Heart left ventricle (tissue), 13 donors: ENCODE measurements around the gene GCHFR.

Experiments
- POLR2A ChIP-seq, 2 donors: fragments of 450-650 bp; IDR thresholded peaks; one replicate each; pipeline ENCODE4 v1.6.1; 2017; ENCODE audit warnings: antibody characterized with exemption in 2 of 2, mild to moderate bottlenecking in 2 of 2, moderate library complexity in 2 of 2
- TF ChIP-seq, protein P1 (sequence below), 12 donors: fragments of 200-600 bp; sonication (generic) in 4 of 12; IDR thresholded peaks; one replicate each; pipeline versions ENCODE4 v1.5.0 to v1.8.0; 2018 to 2022; ENCODE audit warnings: antibody characterized with exemption in 12 of 12, mild to moderate bottlenecking in 5 of 12
- donor health status: ischemic (EF 13 %, LVEDD 7.1; RV severe dilation, severe dysfunction).
- donor health status: DM: no; HTN: yes; CAD: no.
- donor health status: DM: no; HTN: no; CAD: no.
- donor health status: ischemic (EF 25% LVEDD 6.9; RV normal size, moderate dysfunction).
- donor health status: ischemic (EF 25% LVEDD 5.7; RV mildly dilated, moderate dysfunction).
- donor health status: ischemic (EF 35%, LVEDD 5.7; RV mildly dilated, moderate dysfunction).
- donor health status: nonischemic (EF 11% LVEDD 7.7; RV severe dilation, severe dysfunction).
- donor health status: DM: yes; HTN: yes; CAD: no.
- donor health status: PGD.
- donor health status: ischemic (EF 29% LVEDD 5.4; RV normal size, mild dysfunction).
- donor health status: nonischemic (EF 23%, LVEDD 6.1; RV moderate dilation, normal function).

DNA sequence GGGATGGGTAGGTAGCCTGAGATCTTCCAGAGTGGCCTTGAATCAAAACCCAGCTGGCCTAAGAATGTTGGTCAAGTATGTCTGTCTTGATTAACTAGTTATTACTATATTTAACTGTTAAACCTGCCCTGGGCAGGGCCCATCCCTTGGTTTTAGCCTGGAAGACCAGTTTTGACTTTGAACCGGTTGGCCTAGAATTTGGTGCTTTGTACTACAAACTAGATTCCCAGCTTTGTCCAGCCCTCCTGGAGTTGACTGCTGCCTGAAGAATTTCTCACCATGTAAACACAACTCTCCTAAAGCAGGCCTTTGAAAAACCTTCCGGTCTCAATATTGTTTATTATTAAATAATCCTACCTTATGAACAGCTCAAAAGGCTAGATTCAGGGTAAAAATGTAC lies 21.9 kb downstream of the GCHFR start:
- no peak for TF ChIP-seq POLR2A (IDR thresholded peaks at IDR 0.05)
- TF ChIP-seq, protein P1, sequence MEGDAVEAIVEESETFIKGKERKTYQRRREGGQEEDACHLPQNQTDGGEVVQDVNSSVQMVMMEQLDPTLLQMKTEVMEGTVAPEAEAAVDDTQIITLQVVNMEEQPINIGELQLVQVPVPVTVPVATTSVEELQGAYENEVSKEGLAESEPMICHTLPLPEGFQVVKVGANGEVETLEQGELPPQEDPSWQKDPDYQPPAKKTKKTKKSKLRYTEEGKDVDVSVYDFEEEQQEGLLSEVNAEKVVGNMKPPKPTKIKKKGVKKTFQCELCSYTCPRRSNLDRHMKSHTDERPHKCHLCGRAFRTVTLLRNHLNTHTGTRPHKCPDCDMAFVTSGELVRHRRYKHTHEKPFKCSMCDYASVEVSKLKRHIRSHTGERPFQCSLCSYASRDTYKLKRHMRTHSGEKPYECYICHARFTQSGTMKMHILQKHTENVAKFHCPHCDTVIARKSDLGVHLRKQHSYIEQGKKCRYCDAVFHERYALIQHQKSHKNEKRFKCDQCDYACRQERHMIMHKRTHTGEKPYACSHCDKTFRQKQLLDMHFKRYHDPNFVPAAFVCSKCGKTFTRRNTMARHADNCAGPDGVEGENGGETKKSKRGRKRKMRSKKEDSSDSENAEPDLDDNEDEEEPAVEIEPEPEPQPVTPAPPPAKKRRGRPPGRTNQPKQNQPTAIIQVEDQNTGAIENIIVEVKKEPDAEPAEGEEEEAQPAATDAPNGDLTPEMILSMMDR (IDR thresholded peaks at IDR 0.05): no peak
